Neural progenitor cell (in vitro differentiated cells): ENCODE measurements around the gene ZNF263.

Experiments
- CTCF ChIP-seq: fragments of 200-600 bp; sonication (generic); IDR thresholded peaks from 2 replicates; pipeline ENCODE4 v1.5.1; 2017; ENCODE audit warnings: antibody characterized with exemption, mild to moderate bottlenecking
- EZH2 ChIP-seq: fragments of 200-600 bp; sonication (generic); IDR thresholded peaks from 2 replicates; pipeline ENCODE4 v1.6.1; 2017; ENCODE audit warnings: antibody characterized with exemption, mild to moderate bottlenecking, moderate library complexity
- EZH2phosphoT487 ChIP-seq: fragments of 200-600 bp; sonication (generic); IDR thresholded peaks from 2 replicates; pipeline ENCODE4 v1.6.1; 2017; ENCODE audit warnings: antibody characterized with exemption

DNA sequence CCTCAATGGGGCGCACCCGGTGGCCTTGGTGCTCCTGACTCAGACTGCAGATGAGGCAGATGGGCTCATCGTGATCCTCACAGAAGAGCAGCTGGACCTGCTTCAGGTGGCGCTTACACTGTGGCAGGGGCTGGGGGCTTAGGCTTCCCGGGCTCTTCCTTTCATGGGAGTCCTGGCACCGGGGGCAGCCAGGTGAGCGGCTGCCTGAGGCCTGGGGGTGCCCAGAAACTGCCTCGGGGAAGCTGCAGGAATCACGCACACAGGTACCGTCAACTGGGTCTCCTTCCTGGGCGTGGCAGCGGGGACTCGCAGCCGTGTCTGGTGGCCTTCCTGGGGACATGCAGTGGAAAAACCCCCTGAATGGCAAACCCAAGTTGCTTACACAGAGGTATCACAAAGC is 33.8 kb upstream of the ZNF263 start:
- no peak for TF ChIP-seq CTCF
- no peak for TF ChIP-seq EZH2
- no peak for TF ChIP-seq EZH2phosphoT487
